Medulla oblongata (tissue), 1 donor: ENCODE data around the gene DYNLRB2.

ENCODE experiments used
- DNase-seq: peaks from one replicate; pipeline ENCODE4 v3.0.0-alpha.2; 2015; ENCODE audit errors: extremely low spot score

Gene DYNLRB2

GRCh38 chr16:80552277-80552676 lies 11.5 kb downstream of the DYNLRB2 start:
- DNase-seq, result no peak

GRCh38 chr16:80554033-80554432 lies 13.2 kb downstream of the DYNLRB2 start:
- DNase-seq, result no peak

GRCh38 chr16:80556481-80556880 lies 15.7 kb downstream of the DYNLRB2 start:
- DNase-seq, result no peak

- DNase-seq, result no peak
These were observed 16.2 kb downstream of the DYNLRB2 start for GRCh38 chr16:80557037-80557436.

- no peak for DNase-seq
These were observed 18.6 kb downstream of the DYNLRB2 start for GRCh38 chr16:80559369-80559768.

- no peak for DNase-seq
These were observed 22.3 kb downstream of the DYNLRB2 start for GRCh38 chr16:80563066-80563465.

GRCh38 chr16:80564394-80564793 lies 23.6 kb downstream of the DYNLRB2 start:
- DNase-seq, result no peak

- no peak for DNase-seq
These were observed 28.8 kb downstream of the DYNLRB2 start for GRCh38 chr16:80569440-80570105.

- DNase-seq, result no peak
These were observed 29.3 kb downstream of the DYNLRB2 start for GRCh38 chr16:80570106-80570478.

- no peak for DNase-seq
These were observed 32.9 kb downstream of the DYNLRB2 start for GRCh38 chr16:80573700-80574120.

- no peak for DNase-seq
These were observed 35.6 kb downstream of the DYNLRB2 start for GRCh38 chr16:80576343-80576912.

- no peak for DNase-seq
These were observed 36.9 kb downstream of the DYNLRB2 start for GRCh38 chr16:80577485-80578280.

- DNase-seq, result no peak
These were observed 39.5 kb downstream of the DYNLRB2 start for GRCh38 chr16:80580109-80580832.

GRCh38 chr16:80583466-80583865 lies 42.7 kb downstream of the DYNLRB2 start:
- peak; percentile 48 for DNase-seq

- no peak for DNase-seq
These were observed 45.0 kb downstream of the DYNLRB2 start for GRCh38 chr16:80585764-80586163.

GRCh38 chr16:80586476-80586875 lies 45.7 kb downstream of the DYNLRB2 start:
- no peak for DNase-seq

- DNase-seq, result no peak
These were observed 46.3 kb downstream of the DYNLRB2 start for GRCh38 chr16:80587071-80587470.

GRCh38 chr16:80591071-80591915 lies 50.5 kb downstream of the DYNLRB2 start:
- no peak for DNase-seq

- DNase-seq, result no peak
These were observed 51.5 kb downstream of the DYNLRB2 start for GRCh38 chr16:80592273-80592672.

- no peak for DNase-seq
These were observed 54.0 kb downstream of the DYNLRB2 start for GRCh38 chr16:80594756-80595155.

GRCh38 chr16:80596507-80597207 lies 55.9 kb downstream of the DYNLRB2 start:
- DNase-seq, result no peak
